Stomach (tissue), 4 donors: ENCODE results near the gene WDR70.

ENCODE experiments used
- POLR2A ChIP-seq, 4 donors: fragments of 450-650 bp; IDR thresholded peaks; one replicate each; pipeline ENCODE4 v1.6.1; 2016; ENCODE audit warnings: antibody characterized with exemption in 4 of 4, control low read depth in 2 of 4, mild to moderate bottlenecking in 1 of 4, moderate library complexity in 1 of 4
- TF ChIP-seq, protein P1 (sequence below), 7 experiments: fragments of 450-650 bp in 4 of 7; fragments of 200-600 bp in 3 of 7; sonication (generic) in 3 of 7; IDR thresholded peaks; one replicate each; pipeline ENCODE4 v1.5.1; 2016 to 2019; ENCODE audit warnings: antibody characterized with exemption in 7 of 7, control low read depth in 2 of 7, mild to moderate bottlenecking in 1 of 7

DNA sequence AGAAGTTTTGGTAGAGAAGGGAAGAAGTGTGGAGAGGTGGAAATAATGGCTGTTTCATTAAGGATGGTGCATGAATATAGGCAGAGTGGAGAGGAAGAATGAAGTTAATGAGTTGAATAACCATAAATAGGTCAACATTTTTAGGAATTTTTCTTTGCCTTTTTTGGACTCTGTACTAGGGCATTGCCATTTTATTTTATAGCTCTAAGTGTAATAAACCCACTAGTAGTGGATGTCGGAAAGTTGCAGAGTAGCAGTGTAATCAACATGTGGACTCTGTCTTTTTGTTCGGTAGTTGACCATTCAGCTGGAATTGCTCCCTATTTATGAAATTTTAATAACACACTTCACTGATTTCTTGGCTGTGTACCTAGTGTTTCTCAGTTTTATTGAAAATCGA is 199.1 kb downstream of the WDR70 start:
- TF ChIP-seq POLR2A (IDR thresholded peaks at IDR 0.05): no peak
- TF ChIP-seq, protein P1, sequence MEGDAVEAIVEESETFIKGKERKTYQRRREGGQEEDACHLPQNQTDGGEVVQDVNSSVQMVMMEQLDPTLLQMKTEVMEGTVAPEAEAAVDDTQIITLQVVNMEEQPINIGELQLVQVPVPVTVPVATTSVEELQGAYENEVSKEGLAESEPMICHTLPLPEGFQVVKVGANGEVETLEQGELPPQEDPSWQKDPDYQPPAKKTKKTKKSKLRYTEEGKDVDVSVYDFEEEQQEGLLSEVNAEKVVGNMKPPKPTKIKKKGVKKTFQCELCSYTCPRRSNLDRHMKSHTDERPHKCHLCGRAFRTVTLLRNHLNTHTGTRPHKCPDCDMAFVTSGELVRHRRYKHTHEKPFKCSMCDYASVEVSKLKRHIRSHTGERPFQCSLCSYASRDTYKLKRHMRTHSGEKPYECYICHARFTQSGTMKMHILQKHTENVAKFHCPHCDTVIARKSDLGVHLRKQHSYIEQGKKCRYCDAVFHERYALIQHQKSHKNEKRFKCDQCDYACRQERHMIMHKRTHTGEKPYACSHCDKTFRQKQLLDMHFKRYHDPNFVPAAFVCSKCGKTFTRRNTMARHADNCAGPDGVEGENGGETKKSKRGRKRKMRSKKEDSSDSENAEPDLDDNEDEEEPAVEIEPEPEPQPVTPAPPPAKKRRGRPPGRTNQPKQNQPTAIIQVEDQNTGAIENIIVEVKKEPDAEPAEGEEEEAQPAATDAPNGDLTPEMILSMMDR (IDR thresholded peaks at IDR 0.05): no peak
